Mesodermal cell (in vitro differentiated cells): ENCODE results near the gene ASB16. TPM values are rescaled to one million over a fixed set of nuclear protein-coding genes. Genes with fewer than 3 reads are reported as not detected.
A peak's percentile ranks its signal among the peaks of the same experiment; 100 is the strongest.
"Not testable (repeated sequence)": the region's sequence is repeated elsewhere in the genome, so short reads cannot be mapped to it uniquely, and the experiment has no call there.

Experiments used
- H3K27ac ChIP-seq: 2 replicates; pipeline ENCODE4 v1.7.0; 2013; ENCODE audit warnings: mild to moderate bottlenecking, low read depth, low read length, moderate library complexity; ENCODE audit not compliant: severe bottlenecking
- H3K36me3 ChIP-seq: 2 replicates; pipeline ENCODE4 v1.7.1; 2013; ENCODE audit warnings: mild to moderate bottlenecking, low read length, moderate library complexity; ENCODE audit not compliant: control insufficient read depth, insufficient read depth
- H3K4me1 ChIP-seq: one replicate; pipeline ENCODE4 v1.7.1; 2013; ENCODE audit warnings: mild to moderate bottlenecking, low read length; ENCODE audit not compliant: insufficient read depth, control insufficient read depth, poor library complexity, severe bottlenecking
- H3K4me3 ChIP-seq: 2 replicates; pipeline ENCODE4 v1.7.0; 2013; ENCODE audit warnings: low read length, control low read depth, mild to moderate bottlenecking; ENCODE audit not compliant: insufficient read depth, poor library complexity, severe bottlenecking; ENCODE audit errors: extremely low read depth
- H3K9me3 ChIP-seq: 2 replicates; pipeline ENCODE4 v1.7.1; 2013; ENCODE audit warnings: mild to moderate bottlenecking, low read length, moderate library complexity; ENCODE audit not compliant: control insufficient read depth
- WGBS, 2 experiments: methylation state at CpG; one replicate each; pipeline ENCODE4 v1.1.5; 2013; ENCODE audit warnings: missing lambda C conversion rate in 2 of 2; ENCODE audit not compliant: insufficient coverage in 2 of 2; 5-methylcytosine and 5-hydroxymethylcytosine counted together
- polyA plus RNA-seq, 2 experiments: library from polyadenylated mRNA; stranded (reverse); fragments of 50-300 nt; gene quantifications; one replicate each; pipeline ENCODE4 v1.2.3, GENCODE V29; 2013

The ASB16 gene, protein sequence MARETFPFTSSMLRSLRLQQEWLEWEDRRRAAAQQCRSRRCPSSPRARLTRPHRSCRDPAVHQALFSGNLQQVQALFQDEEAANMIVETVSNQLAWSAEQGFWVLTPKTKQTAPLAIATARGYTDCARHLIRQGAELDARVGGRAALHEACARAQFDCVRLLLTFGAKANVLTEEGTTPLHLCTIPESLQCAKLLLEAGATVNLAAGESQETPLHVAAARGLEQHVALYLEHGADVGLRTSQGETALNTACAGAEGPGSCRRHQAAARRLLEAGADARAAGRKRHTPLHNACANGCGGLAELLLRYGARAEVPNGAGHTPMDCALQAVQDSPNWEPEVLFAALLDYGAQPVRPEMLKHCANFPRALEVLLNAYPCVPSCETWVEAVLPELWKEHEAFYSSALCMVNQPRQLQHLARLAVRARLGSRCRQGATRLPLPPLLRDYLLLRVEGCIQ
- polyA plus RNA-seq (2013, experiment 1 of 2), result not detected
- not detected for polyA plus RNA-seq (2013, experiment 2 of 2)

DNA sequence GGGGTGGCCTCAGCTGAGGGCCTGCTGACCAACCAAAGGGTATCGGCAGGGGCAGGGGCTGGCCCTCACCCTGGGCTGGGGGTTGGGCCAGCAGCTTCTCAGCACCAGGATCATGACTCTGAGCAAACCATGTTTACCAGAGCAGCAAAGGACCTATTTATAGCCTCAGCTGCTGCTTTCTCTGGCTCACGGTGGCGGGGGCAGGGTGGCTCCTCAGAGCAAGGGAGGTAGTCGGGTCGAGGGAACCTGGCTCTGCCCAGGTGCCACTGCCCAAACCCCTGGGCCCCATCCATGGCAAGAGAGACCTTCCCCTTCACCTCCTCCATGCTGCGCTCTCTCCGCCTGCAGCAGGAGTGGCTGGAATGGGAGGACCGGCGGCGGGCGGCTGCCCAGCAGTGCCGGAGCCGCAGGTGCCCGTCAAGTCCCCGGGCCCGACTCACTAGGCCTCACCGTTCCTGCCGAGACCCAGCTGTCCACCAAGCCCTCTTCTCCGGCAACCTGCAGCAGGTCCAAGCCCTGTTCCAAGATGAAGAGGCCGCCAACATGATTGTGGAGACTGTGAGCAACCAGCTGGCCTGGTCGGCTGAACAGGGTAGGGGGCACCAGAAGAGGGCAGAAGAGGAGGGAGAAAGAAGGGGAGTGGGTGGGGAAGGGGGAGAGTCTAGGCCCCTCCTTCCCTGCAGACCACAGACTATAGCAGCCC, at the start of gene ASB16:
Gene ASB16, plus strand, starts transcription at position 206 of the 703 bp plus-strand sequence. Its CDS starts 86 bp downstream, at position 292.
- peaks cover 4% of the 10 kb centered on the region for H3K36me3 ChIP-seq
- H3K4me3 ChIP-seq, result peak within 1 kb of the TSS; percentile 11
- peak within 1 kb of the TSS; percentile 71 for H3K27ac ChIP-seq
- H3K4me1 ChIP-seq, result peaks cover 17% of the 10 kb centered on the region
- WGBS, 2 experiments, result 48 to 69% methylated on average over 18 to 21 of the region's 21 CpGs
- H3K9me3 ChIP-seq, result no peaks in the 10 kb centered on the region

DNA sequence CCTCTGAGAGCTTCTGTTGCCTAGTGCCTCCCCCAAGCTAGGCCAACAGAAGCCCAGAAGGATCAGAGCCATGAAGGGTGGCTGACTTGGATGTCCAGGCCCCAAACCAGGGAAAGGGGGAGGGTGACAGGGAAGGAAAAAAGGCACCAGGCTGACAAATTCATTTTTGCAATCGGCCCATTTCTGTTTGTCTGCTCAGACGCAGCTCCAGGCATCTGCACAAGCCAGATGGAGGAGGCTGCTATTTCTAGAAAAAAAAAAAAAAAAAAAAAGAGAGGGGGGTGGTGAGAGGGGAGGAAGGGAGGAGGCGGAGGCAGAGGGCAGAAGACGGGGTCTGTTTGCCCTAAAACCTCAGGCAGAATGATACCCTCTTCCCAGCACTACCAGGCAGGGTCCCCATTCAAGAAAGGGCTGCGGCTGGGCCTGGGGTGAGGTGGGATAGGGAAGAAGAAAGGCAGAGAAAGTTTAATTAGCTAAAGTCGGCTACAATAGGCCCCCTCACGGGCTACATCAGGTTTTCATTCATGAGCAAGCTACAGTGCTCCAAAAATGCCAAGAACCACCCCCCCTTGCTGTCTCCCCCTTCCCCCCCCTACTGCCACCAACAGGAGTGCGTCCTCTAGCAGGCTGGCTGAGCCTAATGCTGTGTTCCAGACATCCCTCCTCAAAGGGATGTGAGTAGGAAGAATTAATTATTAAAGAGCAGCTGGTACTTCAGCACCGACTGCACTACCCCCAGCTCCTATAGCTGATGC, 49.5 kb upstream of the ASB16 start:
- H3K9me3 ChIP-seq, result no peaks in the 10 kb centered on the region
- no peak overlapping the region for H3K27ac ChIP-seq
- H3K4me3 ChIP-seq, result peak overlapping the region; percentile 93
- WGBS, 2 experiments, result 59% methylated on average over 4 of the region's 9 CpGs; no CpG with 5 or more reads in 1 of the 2 experiments
- H3K36me3 ChIP-seq, result peaks cover 11% of the 10 kb centered on the region
- peaks cover 26% of the 10 kb centered on the region for H3K4me1 ChIP-seq

DNA sequence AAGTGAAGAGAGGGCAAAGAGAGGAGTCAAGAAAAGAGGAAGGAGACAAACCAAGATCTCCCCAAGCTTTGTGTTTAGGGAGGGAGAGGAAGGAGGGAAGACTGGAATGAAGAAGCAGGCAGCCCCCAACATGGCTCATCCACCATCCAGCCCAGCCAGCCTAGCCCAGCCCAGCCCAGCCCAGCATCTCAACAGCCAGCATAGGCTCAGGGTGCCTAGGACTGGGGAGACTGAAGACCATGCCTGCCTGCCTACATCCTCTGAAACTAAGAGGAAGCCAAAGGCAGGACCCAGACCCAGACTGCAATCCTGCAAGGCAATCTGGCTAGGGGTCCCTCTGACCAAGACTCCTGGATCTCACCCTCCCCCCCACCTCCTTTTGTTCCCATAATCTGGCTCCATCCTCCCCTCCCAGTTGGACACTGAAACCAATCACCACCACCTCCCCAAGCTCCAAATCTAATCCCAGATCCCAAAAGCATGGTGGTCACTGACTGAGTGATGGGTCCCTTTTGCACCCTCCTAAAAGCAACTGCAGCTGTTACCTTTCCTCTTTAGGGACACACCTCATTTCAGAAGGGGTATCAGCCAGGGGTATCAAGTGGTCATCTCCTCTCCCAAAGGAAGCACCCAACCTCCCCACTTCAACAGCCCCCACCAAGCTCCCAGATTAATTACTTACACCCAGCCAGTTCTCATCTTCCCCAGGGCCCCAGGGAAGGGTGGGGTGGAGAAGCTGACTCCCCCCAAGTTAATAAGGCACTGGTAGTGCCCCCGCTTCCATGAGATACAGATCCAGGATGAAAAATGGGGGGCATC, 48.3 kb upstream of the ASB16 start:
- H3K9me3 ChIP-seq, result no peaks in the 10 kb centered on the region
- H3K27ac ChIP-seq, result peak overlapping the region; percentile 10
- peak overlapping the region; percentile 93 for H3K4me3 ChIP-seq
- H3K4me1 ChIP-seq, result peaks cover 26% of the 10 kb centered on the region
- peaks cover 3% of the 10 kb centered on the region for H3K36me3 ChIP-seq
- no CpG with 5 or more reads among the region's 1 CpG for WGBS, 2 experiments

DNA sequence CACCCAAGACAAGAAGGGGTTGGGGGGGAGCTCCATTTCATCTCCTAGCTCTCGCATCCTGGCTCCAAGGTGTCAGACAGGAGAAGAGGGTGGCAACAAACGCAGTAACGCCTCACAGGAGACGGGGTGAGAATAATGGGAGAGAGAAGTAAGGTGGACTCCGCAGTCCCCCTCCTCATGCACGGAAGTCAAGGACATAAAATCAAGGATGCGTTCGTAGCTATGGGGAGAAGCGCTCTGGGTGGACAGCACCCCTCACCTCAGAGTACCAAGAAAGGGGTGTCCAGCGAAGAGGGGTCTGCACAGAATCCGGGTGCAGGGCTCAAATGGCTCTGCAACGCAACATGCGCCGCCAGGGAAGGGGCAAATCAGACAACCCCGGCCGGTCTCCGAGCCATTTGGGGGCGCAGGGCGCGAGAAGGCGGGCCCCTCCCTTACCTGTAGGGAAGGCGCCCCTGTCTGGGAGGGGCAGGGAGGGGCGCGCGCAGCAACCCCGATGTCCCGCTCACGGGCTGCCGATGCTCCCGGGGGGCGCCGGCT, 47.6 kb upstream of the ASB16 start:
- 1 to 4% methylated on average over 22 to 24 of the region's 32 CpGs for WGBS, 2 experiments

DNA sequence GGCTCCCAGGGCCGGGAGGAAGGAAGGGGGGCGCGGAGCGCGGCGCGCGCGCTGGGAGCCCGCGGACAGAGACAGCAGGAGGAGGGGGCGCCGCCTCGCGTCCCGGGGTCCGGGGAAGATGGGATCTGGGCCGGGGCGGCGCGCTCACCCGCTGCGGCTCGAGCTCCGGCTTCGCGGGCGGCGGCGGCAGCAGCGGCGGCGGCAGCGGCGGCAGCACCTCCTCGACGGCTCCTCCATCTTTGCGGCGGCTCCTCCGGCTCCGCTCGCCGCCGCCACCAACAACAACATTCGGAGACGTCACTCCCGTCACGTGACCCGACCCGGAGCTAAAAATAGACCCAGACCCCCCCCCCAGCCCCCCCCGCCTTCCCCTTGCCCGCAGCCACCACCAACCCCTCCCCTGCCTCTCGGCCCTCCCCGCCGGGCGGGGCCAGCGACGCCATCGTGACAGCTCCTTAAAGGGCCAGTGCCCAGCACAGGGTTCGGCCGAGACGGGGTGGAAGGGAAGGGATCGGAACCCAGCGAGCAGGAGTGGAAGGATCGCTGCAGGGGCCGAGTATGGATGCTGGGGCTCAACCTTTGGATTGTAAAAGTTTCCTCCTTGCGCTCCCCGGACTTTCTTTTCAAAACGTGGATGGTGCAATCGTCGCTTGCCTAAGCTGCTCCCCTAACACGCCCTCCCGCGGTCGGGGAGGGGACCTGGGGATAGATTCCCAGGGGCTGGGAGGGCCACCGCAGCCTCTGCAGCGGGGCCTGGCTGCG, 47.0 kb upstream of the ASB16 start, which contains the start of gene HDAC5:
Gene HDAC5, minus strand, starts transcription at position 286 of the 762 bp plus-strand sequence. CDS start 6,126 bp downstream, outside the sequence.
- 0 to 1% methylated on average over 43 to 44 of the region's 78 CpGs for whole genome bisulfite sequencing, 2 experiments
- Histone ChIP-seq H3K4me1 (peaks cover 26% of the 10 kb centered on the region), H3K4me3 (peak within 1 kb of the TSS; percentile 93), H3K27ac (peak within 1 kb of the TSS; percentile 95), H3K9me3 (no peaks in the 10 kb centered on the region), H3K36me3 (no peaks in the 10 kb centered on the region)

More for the DNA sequence above, 47.6 kb upstream of the ASB16 start:
- H3K36me3 ChIP-seq, result no peaks in the 10 kb centered on the region
- H3K27ac ChIP-seq, result peak overlapping the region; percentile 74
- H3K4me1 ChIP-seq, result peaks cover 26% of the 10 kb centered on the region
- peak overlapping the region; percentile 93 for H3K4me3 ChIP-seq
- no peaks in the 10 kb centered on the region for H3K9me3 ChIP-seq

DNA sequence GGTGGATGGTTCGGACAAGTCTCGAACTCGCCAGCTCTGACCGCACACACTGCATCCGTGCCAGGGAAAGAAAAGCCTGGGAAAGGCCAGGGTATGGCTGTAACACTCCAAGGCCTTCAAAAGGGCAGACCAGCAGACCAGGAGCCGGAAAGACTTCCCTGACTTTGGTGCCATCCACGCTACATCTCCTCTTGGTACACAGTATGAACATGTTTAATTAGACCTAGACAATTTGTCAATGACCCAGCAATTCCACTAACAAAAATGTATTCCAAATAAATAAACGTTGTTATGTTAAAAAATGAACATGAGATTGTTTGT, 46.4 kb upstream of the ASB16 start:
- Histone ChIP-seq H3K4me3 (peak overlapping the region; percentile 93), H3K27ac (peak overlapping the region; percentile 95), H3K36me3 (no peaks in the 10 kb centered on the region), H3K4me1 (peaks cover 21% of the 10 kb centered on the region), H3K9me3 (no peaks in the 10 kb centered on the region)
- WGBS, 2 experiments, result 0 to 17% methylated on average over 5 to 7 of the region's 8 CpGs

DNA sequence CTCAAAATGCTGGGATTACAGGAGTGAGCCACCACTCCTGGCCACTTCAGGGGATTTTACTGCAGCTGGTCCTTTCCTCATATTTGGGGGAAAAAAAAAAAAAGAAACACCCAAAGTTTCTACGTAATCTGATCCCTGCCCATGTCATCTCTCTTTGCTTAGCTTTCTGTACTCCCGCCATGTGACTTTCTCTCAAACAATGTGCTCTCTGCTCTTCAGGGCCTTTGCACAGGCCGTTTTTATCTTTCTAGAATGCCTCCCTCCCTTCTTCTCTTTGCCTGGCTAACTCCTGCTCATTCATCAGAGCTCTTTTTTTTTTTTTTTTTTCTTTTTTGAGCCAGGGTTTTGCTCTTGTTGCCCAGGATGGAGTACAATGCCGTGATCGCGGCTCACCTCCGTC, 42.1 kb upstream of the ASB16 start:
- peaks cover 11% of the 10 kb centered on the region for H3K4me1 ChIP-seq
- no peaks in the 10 kb centered on the region for H3K9me3 ChIP-seq
- H3K4me3 ChIP-seq, result no peak overlapping the region
- H3K36me3 ChIP-seq, result no peaks in the 10 kb centered on the region
- WGBS, 2 experiments, result 87 to 93% methylated on average over 3 to 4 of the region's 7 CpGs
- H3K27ac ChIP-seq, result no peak overlapping the region

DNA sequence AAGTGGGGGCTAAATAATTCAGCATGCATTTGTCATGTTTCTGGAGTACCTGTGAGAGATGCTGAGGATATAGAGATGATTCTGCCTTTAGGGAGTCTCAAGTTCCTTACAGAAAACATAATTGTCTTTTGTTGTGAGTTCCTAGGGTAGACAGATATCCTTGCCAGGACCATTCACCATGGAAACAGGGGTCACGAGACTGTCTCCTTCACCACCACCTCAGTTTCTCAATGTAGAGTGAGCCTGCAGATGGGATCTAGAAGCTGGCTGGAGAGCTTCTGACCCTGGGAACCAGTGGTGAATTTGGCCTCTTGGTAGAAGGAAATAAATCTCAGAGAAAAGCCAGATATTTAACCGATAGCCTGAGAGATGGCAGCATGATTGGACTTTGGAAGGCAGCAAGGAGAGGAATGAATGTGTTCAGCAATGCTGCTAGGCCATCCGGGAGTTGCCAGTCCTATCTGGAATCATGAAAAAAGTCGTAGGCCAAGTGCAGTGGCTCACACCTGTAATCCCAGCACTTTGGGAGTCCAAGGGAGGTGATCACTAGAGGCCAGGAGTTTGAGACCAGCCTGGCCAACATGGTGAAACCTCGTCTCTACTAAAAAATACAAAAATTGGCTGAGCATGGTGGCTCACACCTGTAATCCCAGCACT, 39.7 kb upstream of the ASB16 start:
- Histone ChIP-seq H3K4me3 (no peak overlapping the region), H3K9me3 (no peaks in the 10 kb centered on the region), H3K4me1 (peaks cover 7% of the 10 kb centered on the region), H3K27ac (no peak overlapping the region), H3K36me3 (no peaks in the 10 kb centered on the region)
- WGBS, 2 experiments, result 90 to 96% methylated on average over 4 to 5 of the region's 5 CpGs

DNA sequence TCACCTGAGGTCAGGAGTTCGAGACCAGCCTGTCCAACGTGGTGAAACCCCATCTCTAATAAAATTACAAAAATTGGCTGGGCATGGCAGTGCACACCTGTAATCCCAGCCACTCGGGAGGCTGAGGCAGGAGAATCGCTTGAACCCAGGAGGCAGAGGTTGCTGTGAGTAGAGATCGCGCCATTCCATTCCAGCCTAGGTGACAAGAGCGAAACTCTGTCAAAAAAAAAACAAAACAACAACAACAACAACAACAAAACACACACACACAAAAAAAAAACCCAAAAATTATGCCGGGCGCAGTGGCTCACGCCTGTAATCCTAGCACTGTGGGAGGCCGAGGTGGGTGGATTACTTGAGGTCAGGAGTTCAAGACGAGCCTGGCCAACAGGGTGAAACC, 39.1 kb upstream of the ASB16 start:
- H3K9me3 ChIP-seq, H3K4me3 ChIP-seq, H3K27ac ChIP-seq, H3K4me1 ChIP-seq, H3K36me3 ChIP-seq: not testable (repeated sequence)
- 98 to 100% methylated on average over 2 to 6 of the region's 12 CpGs for WGBS, 2 experiments
